HG02588 (cell line): ENCODE results near the gene TOMM20.
"Not testable (repeated sequence)": the region's sequence is repeated elsewhere in the genome, so short reads cannot be mapped to it uniquely, and the experiment has no call there.

Experiments used
- ATAC-seq: cut with Tn5 transposase; IDR thresholded peaks from one replicate; pipeline ENCODE4 v1.9.1; 2021; ENCODE audit warnings: mild to moderate bottlenecking, moderate library complexity; ENCODE audit not compliant: unreplicated experiment

The TOMM20 gene

GRCh38 chr1:235128456-235129328 lies at the start of gene TOMM20:
TSS of gene TOMM20 (minus strand) at chr1:235128837. CDS start at chr1:235128715, 122 bp downstream.
- ATAC-seq: peak; percentile 92

GRCh38 chr1:235176486-235176885 lies 47.8 kb upstream of the TOMM20 start:
- no peak for ATAC-seq

- ATAC-seq: no peak
Observed at GRCh38 chr1:235169986-235170385, 41.3 kb upstream of the TOMM20 start.

- ATAC-seq: no peak
Observed at GRCh38 chr1:235168375-235168774, 39.7 kb upstream of the TOMM20 start.

- ATAC-seq: no peak
Observed at GRCh38 chr1:235161685-235162327, 33.2 kb upstream of the TOMM20 start.

- peak; percentile 94 for ATAC-seq
Observed at GRCh38 chr1:235160957-235161684, 32.5 kb upstream of the TOMM20 start, which contains the start of gene RBM34. TSS of gene RBM34 (minus strand) at chr1:235161250. CDS start at chr1:235161226, 24 bp downstream.

- ATAC-seq: peak; percentile 39
Observed at GRCh38 chr1:235160383-235160956, 31.8 kb upstream of the TOMM20 start.

- ATAC-seq: not testable (repeated sequence)
Observed at GRCh38 chr1:235159930-235160329, 31.3 kb upstream of the TOMM20 start.

- not testable (repeated sequence) for ATAC-seq
Observed at GRCh38 chr1:235159284-235159683, 30.6 kb upstream of the TOMM20 start.

GRCh38 chr1:235158680-235159079 lies 30.0 kb upstream of the TOMM20 start:
- ATAC-seq: no peak

GRCh38 chr1:235157150-235157549 lies 28.5 kb upstream of the TOMM20 start:
- ATAC-seq: no peak

- no peak for ATAC-seq
Observed at GRCh38 chr1:235156740-235157139, 28.1 kb upstream of the TOMM20 start.

GRCh38 chr1:235156265-235156664 lies 27.6 kb upstream of the TOMM20 start:
- ATAC-seq: no peak

- no peak for ATAC-seq
Observed at GRCh38 chr1:235152235-235152634, 23.6 kb upstream of the TOMM20 start.

GRCh38 chr1:235151033-235151432 lies 22.4 kb upstream of the TOMM20 start:
- no peak for ATAC-seq

GRCh38 chr1:235149824-235150223 lies 21.2 kb upstream of the TOMM20 start:
- no peak for ATAC-seq

- no peak for ATAC-seq
Observed at GRCh38 chr1:235147269-235147668, 18.6 kb upstream of the TOMM20 start.

- ATAC-seq: no peak
Observed at GRCh38 chr1:235145639-235146038, 17.0 kb upstream of the TOMM20 start.

- ATAC-seq: no peak
Observed at GRCh38 chr1:235142991-235143390, 14.4 kb upstream of the TOMM20 start.

- no peak for ATAC-seq
Observed at GRCh38 chr1:235139315-235139714, 10.7 kb upstream of the TOMM20 start.

- ATAC-seq: no peak
Observed at GRCh38 chr1:235138821-235139220, 10.2 kb upstream of the TOMM20 start.
